Liver (tissue), 3 donors: Measurements from ENCODE around the gene CDH4.

Experiments used
- ATF3 ChIP-seq: IDR thresholded peaks from 2 replicates; pipeline ENCODE4 v1.6.1; 2016; ENCODE audit warnings: antibody characterized with exemption
- CTCF ChIP-seq: fragments of 150-350 bp; IDR thresholded peaks from 2 replicates; pipeline ENCODE4 v1.5.1; 2017; ENCODE audit warnings: improper control_type of control experiment, low read depth, low read length; ENCODE audit not compliant: missing input control
- EGR1 ChIP-seq, 2 donors: IDR thresholded peaks; 2 replicates each; pipeline ENCODE4 v1.6.1; 2016 to 2018; ENCODE audit warnings: antibody characterized with exemption in 2 of 2, low read depth in 2 of 2
- FOXA1 ChIP-seq: IDR thresholded peaks from 2 replicates; pipeline ENCODE4 v1.6.1; 2016; ENCODE audit warnings: antibody characterized with exemption
- GABPA ChIP-seq, 2 donors: IDR thresholded peaks in 1 of 2; conservative IDR thresholded peaks in 1 of 2; 2 replicates each; pipeline ENCODE4 v1.6.1; 2016; ENCODE audit warnings: antibody characterized with exemption in 2 of 2, mild to moderate bottlenecking in 1 of 2, moderate library complexity in 1 of 2
- HNF4A ChIP-seq, 2 donors: conservative IDR thresholded peaks; 2 replicates each; pipeline ENCODE4 v1.6.1; 2016; ENCODE audit warnings: antibody characterized with exemption in 2 of 2, mild to moderate bottlenecking in 2 of 2
- JUND ChIP-seq, 2 donors: IDR thresholded peaks; 2 replicates each; pipeline ENCODE4 v1.6.1; 2016; ENCODE audit warnings: antibody characterized with exemption in 2 of 2
- MAX ChIP-seq: IDR thresholded peaks from 2 replicates; pipeline ENCODE4 v1.6.1; 2016; ENCODE audit warnings: antibody characterized with exemption
- RAD21 ChIP-seq, 2 donors: IDR thresholded peaks; 2 replicates each; pipeline ENCODE4 v1.6.1; 2016; ENCODE audit warnings: antibody characterized with exemption in 2 of 2, mild to moderate bottlenecking in 2 of 2
- REST ChIP-seq: IDR thresholded peaks from 2 replicates; pipeline ENCODE4 v1.6.1; 2016; ENCODE audit warnings: antibody characterized with exemption, mild to moderate bottlenecking
- SP1 ChIP-seq: IDR thresholded peaks from 2 replicates; pipeline ENCODE4 v1.6.1; 2018; ENCODE audit warnings: antibody characterized with exemption, mild to moderate bottlenecking
- TAF1 ChIP-seq: conservative IDR thresholded peaks from 2 replicates; pipeline ENCODE4 v1.6.1; 2016; ENCODE audit warnings: antibody characterized with exemption, mild to moderate bottlenecking
- YY1 ChIP-seq: IDR thresholded peaks from 2 replicates; pipeline ENCODE4 v1.6.1; 2016; ENCODE audit warnings: antibody characterized with exemption, mild to moderate bottlenecking
- ZBTB33 ChIP-seq: IDR thresholded peaks from 2 replicates; pipeline ENCODE4 v1.6.1; 2016; ENCODE audit warnings: antibody characterized with exemption
- donor health status: healthy.
- donor health status: healthy.

- TF ChIP-seq CTCF (no peak), GABPA (IDR thresholded peaks at IDR 0.05 in 1 of 2, conservative IDR thresholded peaks at IDR 0.05 in 1 of 2) (no peak), ATF3 (no peak), YY1 (no peak), MAX (no peak), FOXA1 (no peak), TAF1 (no peak), EGR1 (IDR thresholded peaks at IDR 0.05; ENCODE audit: low read depth in 2 of 2) (no peak), SP1 (no peak), REST (no peak), RAD21 (IDR thresholded peaks at IDR 0.05) (no peak), ZBTB33 (no peak), HNF4A (conservative IDR thresholded peaks at IDR 0.05) (no peak), JUND (IDR thresholded peaks at IDR 0.05) (no peak)
These were observed 422.6 kb downstream of the CDH4 start for GRCh38 chr20:61674688-61675087.
